GM21423 (cell line): ENCODE data around the gene APOH.

Source experiments
- ATAC-seq: cut with Tn5 transposase; IDR thresholded peaks from one replicate; pipeline ENCODE4 v1.9.1; 2021; ENCODE audit warnings: mild to moderate bottlenecking, moderate library complexity; ENCODE audit not compliant: unreplicated experiment

The APOH gene

DNA sequence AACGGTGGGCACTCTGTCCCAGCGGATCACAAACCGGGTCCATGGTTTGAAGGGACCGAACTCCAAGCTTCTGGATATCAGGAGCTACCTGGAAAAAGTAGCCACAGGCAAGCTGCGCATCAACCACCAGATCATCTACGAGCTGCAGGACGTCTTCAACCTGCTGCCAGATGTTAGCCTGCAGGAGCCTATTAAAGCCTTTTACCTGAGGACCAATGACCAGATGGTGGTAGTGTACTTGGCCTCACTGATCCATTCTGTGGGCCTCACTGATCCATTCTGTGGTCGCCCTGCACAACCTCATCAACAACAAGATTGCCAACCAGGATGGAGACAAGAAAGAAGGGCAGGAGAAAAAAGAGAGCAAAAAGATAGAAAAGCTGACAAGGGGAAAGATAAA lies 31.0 kb downstream of the APOH start:
- no peak for ATAC-seq

DNA sequence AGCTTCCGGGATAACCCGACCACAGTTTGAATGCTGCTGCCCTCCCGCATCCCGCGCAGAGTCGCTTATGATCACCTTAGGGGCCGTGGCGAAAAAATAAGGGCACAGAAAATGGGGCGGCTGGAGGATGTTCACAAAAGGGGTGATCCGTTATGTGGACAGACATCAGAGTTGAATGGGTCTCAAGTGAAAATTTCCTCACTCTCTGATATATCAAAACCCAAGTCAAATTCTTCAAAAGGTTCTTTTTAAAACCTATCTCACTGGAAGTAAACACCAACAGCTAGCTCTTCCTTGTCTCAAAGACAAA lies 36.9 kb downstream of the APOH start:
- no peak for ATAC-seq

DNA sequence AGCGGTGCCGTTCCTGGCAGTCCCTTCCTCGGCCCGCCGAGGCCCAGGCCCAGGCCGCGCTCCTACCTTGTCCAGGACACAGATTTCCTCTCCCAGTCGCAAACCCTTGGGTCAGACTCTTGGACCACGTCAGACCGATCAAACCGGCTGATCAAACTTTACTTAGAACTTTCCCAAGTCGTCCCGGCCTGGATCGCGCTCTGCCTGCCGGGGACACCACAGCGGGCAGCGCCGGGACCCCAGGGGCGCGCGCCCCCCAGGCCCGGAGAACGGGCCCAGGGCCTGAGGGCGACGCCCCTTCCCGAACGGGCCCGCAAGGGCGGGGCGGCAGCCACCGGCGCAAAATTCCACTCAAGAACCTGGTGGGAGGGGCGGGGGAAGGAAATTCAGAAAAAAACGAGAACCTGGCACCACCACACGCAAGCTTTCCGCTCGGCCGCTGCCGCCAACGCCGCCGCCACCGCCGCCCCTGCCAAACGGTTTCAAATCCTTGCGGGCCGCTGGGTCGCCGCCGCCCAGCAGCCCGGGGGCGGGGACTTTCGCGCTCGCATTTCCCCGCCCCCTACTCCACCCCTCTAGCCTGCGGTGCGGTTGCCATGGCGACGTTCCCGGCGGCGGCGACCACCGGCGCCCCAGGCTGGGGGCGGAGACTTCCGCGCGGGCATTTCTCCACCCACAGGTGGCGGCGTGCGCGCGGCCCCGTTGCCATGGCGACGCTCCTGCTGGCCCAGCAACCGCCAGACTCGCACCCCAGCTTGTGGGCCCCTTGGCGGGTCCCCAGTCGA lies 37.4 kb downstream of the APOH start, which contains the start of gene CEP112:
TSS of gene CEP112 (minus strand) at position 541 of the 785 bp plus-strand sequence.
- peak; percentile 57 for ATAC-seq

DNA sequence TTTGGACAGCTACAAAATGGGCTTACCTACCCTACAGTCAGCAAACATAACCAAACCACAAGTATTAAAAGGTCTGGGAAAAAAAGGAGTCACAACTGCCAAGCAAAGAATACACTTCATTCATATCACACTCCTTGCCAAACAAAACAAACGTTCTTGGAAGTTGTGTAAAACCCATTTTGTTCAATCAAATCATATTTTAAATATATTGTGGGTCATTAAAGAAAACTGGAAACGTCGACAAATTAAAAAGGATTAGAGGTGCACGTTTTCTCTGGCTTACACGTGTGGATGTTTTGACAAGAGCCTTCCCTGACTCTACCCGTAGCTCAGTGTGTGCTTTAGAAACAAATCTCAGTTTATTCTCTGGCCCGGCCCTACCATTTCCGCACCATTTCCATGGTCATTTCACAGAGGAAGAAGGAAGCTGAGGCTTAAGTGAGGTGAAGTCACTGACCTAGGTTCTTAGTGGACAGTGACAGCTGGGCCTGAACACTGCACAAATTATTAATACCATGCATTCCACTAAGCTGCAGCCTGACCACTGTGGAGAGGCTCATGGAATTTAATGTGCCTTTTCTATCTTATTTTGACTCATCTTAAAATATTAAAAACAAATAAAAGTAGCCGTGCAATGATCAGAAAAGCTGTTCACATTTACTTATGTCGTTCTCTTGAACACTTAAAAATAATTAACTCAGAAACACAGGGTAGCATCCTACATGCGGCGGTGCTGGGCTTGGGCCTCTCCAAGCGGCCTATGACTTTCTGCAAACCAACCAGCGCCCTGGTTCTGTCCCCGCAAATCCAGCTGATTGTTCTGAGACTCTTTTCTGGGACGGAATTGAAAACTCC lies 38.2 kb downstream of the APOH start:
- no peak for ATAC-seq

DNA sequence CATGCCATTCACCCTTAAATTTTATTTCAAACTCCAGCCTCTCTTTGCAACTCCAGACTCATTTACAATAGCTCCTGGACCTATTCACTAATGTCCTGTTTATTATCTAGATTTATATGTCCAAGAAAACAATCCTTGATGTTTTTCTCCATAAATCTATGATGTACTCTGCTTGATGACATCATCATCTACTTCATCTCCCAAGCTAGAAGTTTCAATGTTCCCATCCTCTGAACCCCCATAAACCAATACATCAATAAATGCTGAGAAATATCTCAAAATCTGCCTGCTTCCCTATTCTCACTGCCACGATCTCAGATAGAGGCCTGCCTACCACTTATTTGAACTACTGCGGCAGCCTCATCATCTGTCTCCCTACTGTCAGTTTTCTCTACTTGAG lies 41.5 kb downstream of the APOH start:
- ATAC-seq = no peak

DNA sequence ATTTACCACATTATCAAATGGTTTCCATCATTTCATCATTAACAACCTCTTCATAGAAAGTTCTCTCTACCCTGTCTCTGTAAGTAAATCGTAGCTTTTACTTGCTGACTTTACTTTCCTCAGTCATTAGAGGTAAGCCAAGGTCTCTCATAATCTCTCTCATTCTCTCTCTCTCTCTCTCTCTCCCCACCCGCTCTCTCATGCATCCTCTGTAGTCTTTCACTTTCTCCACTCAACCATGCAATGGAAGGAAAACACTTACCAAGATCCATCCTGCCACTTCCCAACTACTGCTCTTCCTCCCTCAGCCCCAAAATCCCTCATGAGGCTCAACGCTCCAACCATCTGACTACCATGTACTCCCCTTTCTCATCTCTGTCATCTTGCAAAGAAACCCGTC lies 43.4 kb downstream of the APOH start:
- ATAC-seq = no peak

DNA sequence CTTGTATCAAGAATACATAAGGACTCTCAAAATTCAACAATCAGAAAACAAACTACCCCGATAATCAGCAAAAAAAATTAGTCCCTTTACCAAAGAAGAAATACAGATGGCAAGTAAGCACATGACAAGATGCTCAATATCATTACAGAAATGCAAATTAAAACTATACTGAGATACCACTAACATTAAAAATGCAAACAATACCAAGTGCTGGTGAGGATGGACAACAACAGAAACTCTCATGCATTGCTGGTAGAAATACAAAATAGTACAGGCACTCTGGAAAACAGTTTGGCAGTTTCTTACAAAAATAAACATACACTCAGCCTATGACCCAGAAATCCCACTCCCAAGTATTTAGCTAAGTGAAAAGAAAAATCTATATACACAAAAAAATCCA lies 44.8 kb downstream of the APOH start:
- ATAC-seq = no peak

DNA sequence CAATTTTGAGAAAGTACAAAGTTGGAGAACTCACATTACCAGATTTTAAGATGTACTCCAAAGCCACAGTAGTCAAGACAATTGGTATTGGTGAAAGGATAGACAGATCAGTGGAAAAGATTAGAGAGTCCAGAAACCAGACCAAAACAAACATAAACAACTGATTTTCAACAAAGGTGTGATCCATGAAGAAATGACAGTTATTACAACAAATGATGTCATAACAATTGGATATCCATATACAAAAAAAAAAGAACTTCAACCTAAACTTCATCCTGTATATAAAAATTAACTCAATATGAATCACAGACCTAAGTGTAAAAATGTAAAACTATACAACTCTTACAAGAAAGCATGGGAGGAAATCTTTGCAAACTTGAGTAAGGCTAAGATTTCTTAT lies 45.7 kb downstream of the APOH start:
- ATAC-seq = no peak

DNA sequence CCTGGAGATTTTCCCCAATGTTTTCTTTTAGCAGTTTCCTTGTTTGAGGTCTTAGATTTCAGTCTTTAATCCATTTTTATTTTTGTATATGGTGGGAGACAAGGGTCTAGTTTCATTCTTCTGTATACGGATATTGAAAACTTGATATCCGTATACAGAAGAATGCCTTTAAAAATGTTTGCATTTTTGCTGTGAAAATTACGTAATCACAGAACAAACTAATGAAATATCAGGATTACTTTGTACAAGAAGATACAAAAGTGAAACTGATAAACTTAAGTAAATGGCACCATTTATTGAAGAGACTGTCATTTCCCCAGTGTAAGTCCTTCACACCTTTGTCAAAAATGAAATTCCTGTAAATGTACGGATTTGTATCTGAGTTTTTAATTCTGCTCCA lies 50.6 kb downstream of the APOH start:
- no peak for ATAC-seq

DNA sequence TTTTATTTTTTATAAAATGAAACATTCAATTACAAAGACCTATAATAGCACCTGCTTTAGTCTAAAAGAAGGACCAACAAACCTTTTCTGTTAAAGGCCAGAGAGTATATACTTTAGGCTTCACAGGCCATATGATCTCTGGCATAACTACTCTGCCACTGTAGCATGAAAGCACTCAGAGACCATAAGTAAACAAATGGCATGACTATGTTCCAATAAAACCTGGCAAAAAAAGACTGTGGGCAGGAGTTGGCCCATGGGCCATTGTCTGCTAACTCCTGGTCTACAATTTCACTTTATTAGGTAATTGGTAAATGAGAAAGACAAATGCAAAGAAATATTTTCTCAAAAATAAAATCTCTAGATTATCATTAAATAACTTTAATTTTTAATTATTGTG lies 52.2 kb downstream of the APOH start:
- no peak for ATAC-seq

DNA sequence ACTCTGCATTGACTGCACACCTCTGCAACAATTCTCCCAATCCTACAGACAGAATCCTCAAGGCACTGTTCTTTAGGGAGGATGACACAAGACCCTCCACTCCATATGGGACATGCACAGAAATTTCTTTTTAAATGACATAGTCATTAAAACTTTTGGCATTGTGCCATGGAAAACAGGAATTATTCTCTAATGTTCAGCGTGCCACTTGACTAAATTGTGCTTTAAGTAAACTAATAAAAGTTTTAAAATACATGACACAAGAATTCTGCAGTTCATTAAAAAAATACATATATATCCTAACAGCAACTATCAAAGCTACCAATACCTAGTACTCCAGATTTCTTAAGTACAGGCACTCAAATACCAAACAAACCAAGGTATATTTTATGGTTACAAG lies 53.3 kb downstream of the APOH start:
- ATAC-seq = no peak

DNA sequence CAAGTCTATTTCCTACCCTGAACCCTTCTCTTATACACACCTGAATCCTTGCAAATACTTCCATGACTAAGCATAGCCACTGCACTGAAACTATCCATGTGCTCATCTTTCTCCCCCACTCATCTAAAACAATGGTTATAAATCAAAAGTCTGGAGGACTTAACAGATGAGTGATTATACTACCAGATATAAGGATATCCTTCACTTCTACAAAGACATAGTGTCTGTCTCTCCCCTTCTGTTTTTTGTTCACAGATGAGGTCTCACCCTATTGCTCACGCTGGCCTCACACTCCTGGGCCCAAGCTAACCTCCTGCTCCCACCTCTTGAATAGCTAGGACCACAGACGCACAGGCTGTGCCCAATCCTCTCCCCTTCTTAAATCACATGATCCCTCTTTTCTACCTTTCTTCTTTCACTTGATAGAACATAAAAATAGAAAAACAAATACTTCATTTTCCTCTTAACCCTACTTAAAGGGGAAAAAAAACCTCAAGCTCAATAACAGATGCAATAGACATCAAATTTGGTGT lies 56.5 kb downstream of the APOH start:
- no peak for ATAC-seq

DNA sequence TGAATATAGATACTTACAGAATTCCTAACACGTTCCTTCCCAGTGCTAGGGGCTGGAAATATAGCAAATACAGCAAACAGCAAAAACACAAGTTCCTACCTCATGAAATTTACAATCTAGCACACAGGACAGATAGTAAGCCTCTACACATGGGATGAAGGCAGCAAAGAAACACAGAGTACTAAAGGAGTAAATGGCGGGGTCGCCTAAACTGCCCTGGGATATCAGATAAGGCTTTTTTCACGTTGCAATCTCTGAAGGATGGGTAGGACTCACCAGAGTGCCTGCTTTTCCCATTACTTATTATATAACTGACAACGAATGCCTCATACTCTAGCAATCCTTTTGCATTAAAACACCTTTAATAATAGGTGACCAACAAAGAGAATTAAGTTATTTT lies 57.1 kb downstream of the APOH start:
- ATAC-seq = no peak

DNA sequence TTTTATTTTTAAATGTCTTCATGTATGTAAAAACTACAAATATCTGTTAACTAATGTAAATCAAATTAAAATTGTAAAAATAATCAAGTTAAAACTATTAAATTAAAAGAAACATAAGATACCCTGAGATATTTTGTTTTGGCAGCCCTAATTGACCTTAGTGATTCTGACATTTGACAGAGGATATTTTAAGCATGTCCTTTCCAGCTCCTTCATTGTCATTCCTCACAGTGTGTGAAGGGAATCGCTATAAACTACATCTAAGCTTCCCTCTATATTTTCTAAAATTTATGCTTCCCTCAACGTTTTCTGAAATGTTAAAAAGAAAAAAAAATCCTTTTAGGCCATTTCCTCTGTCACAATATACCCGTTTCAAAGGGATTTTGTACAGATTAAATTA lies 57.5 kb downstream of the APOH start:
- ATAC-seq = no peak

DNA sequence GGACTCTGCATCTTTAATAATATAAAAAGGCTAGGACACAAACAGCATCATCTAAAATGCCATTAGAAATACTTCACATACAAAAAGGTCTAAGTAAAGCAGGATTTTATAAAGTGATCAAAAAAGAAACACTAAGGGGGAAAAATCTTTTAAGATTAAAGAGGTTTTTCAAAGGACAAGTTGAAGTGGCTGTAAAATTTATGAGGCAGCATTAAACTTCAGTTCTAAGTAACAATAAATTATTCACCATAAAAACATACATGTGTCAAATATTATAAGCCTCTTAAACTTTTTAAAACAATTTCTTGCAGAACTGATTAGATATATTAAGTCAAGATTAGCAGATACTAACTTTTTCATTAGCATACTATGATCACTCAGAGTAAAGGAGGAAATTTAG lies 58.0 kb downstream of the APOH start:
- ATAC-seq = no peak

DNA sequence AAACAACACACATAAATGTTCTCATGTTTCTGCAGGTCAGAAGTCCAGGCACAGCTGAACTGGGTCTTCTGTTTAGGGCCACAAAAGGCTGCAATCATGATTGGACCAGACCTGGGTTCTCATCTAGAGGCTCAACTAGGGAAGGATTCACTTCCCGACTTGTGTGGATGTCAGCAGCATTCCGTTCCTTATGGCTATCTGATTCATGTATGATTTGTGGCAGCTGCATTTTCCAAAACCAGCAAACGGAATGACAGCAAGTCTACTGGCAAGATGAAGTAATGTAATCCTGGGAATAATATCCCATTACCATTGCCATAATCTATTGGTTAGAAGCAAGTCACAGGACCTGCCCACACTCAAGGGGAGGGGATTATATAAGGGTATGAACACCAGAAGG lies 59.4 kb downstream of the APOH start:
- no peak for ATAC-seq

DNA sequence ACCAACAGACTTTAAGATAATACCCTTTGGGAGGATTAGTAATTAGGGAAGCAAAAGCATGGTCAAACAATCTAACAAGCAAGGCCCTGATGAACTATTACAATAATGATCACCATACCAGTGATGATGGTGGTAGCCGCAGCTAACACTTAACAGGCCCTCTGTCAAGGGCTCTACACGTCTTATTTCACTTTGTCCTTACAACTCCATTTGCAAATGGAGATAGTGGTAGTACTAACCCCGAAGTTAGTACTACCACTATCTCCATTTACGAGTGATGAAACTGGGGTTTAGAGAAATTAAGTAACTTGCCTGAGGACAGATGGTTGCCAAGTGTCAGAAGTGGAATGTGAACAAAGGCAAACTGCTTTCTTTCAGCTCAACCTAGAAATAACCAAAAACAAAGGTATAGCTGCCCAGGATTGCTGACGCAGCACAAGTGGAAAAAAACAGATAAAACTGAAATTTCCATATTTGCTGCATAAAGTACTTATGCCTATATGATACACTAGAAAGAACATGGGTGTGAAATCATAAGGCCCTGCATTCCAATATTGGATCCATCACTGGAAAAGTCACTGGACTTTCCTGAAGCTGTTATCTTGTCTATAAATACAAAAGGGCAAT lies 61.9 kb downstream of the APOH start:
- ATAC-seq = no peak

DNA sequence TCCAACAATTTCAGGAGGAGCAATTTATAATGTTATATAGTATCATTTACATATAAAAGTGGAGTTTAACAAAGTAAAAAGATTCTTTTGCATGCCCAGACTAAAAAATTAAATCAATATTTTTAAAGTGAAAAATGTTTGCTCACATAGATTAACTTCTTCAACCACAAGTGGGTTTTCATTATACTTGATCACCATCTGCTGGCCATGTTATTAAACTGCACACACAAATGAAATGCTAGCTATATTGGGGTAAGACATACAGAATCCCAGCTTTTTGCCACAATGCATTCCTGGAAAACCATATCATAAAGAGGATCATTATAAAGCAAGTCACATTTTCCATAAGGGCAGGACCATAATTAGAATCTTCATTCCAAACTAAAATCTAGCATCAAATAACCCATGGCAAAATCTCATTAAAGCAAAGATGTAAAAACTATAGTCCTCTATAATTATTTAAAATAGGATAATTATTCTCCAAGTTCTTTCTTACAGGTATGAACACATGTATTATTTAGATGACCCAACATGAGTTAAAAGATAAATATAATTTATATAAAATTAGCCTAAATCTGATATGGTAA lies 63.6 kb downstream of the APOH start:
- no peak for ATAC-seq
